Panc1 (cell line): Measurements from ENCODE around the gene KRTCAP2. TPM values are rescaled to one million over a fixed set of nuclear protein-coding genes. Genes with fewer than 3 reads are reported as not detected.
"Not testable (repeated sequence)": the region's sequence is repeated elsewhere in the genome, so short reads cannot be mapped to it uniquely, and the experiment has no call there.

Experiments used
- ATAC-seq: fragments of 200-7000 bp; cut with Tn5 transposase; 2 replicates; pipeline ENCODE4 v1.9.1; 2020; ENCODE audit warnings: mild to moderate bottlenecking, moderate library complexity
- BruUV-seq: library from RNA; stranded (reverse); fragments of 400-500 nt; replicated peaks from 2 replicates; lab custom pipeline; 2021; lab: Mats Ljungman, UMichigan
- CTCF ChIA-PET: fragments of 300-600 bp; sonication (Branson Sonifier 250); formaldehyde crosslinking; loops from one replicate; lab custom pipeline; 2022; ENCODE audit warnings: antibody characterized with exemption; lab: Charles Lee
- POLR2A ChIA-PET: fragments of 300-600 bp; sonication (Branson Sonifier 250); formaldehyde crosslinking; loops from one replicate; lab custom pipeline; 2022; ENCODE audit warnings: antibody characterized with exemption; lab: Charles Lee
- DNase-seq: peaks from one replicate; pipeline ENCODE4 v3.0.0-alpha.2; 2010; ENCODE audit warnings: low read depth, low spot score
- H3K27ac ChIP-seq: 2 replicates; pipeline ENCODE4 v1.5.1; 2011; ENCODE audit warnings: mild to moderate bottlenecking, low read length, inconsistent platforms
- H3K27me3 ChIP-seq: fragments of 200-500 bp; sonication (Bioruptor generic); 2 replicates; pipeline ENCODE4 v1.6.0; 2014; ENCODE audit warnings: low read length, inconsistent platforms; ENCODE audit not compliant: control insufficient read depth, insufficient read depth
- H3K36me3 ChIP-seq: fragments of 200-500 bp; sonication (Bioruptor generic); 2 replicates; pipeline ENCODE4 v1.5.1; 2014; ENCODE audit warnings: inconsistent platforms, mild to moderate bottlenecking, low read length, moderate library complexity; ENCODE audit not compliant: control insufficient read depth, insufficient read depth
- H3K4me1 ChIP-seq: 2 replicates; pipeline ENCODE4 v1.5.1; 2011; ENCODE audit warnings: inconsistent platforms, mild to moderate bottlenecking, low read length, moderate library complexity; ENCODE audit not compliant: control insufficient read depth, insufficient read depth
- H3K4me3 ChIP-seq, 2 experiments: 2 replicates each; pipeline ENCODE4 v1.5.1; 2011 to 2012; ENCODE audit warnings: low read depth in 2 of 2, low read length in 2 of 2, mild to moderate bottlenecking in 2 of 2, inconsistent platforms in 1 of 2, moderate library complexity in 1 of 2
- H3K9me3 ChIP-seq: fragments of 200-500 bp; sonication (Bioruptor generic); 2 replicates; pipeline ENCODE4 v1.5.1; 2014; ENCODE audit warnings: low read depth, mild to moderate bottlenecking, inconsistent platforms, low read length, moderate library complexity; ENCODE audit not compliant: control insufficient read depth, insufficient read depth
- POLR2AphosphoS5 ChIP-seq: IDR thresholded peaks from 2 replicates; pipeline ENCODE4 v1.6.1; 2012; ENCODE audit warnings: mild to moderate bottlenecking, low read depth, low read length, moderate library complexity
- SIN3A ChIP-seq: IDR thresholded peaks from 2 replicates; pipeline ENCODE4 v1.6.1; 2012; ENCODE audit warnings: low read depth, mild to moderate bottlenecking, low read length, moderate library complexity, borderline replicate concordance; ENCODE audit not compliant: insufficient read depth
- TCF7L2 ChIP-seq: IDR thresholded peaks from 2 replicates; pipeline ENCODE4 v1.6.1; 2011; ENCODE audit warnings: mild to moderate bottlenecking, low read depth, low read length, inconsistent platforms
- in situ Hi-C: cut with HindIII; loops from 2 replicates; pipeline ENCODE4 v1.10.0; 2016; ENCODE audit warnings: low sequenced_read_pairs, low pct_unique_long_range_greater_than_20kb
- intact Hi-C: fragments of 100-400 bp; cut with micrococcal nuclease; formaldehyde crosslinking; loops from one replicate; pipeline ENCODE4 v1.10.0; 2022; ENCODE audit not compliant: unreplicated experiment
- total RNA-seq: library from RNA; stranded (reverse); gene quantifications from one replicate; pipeline ENCODE4 v1.2.1, GENCODE V29; 2021; ENCODE audit not compliant: unreplicated experiment
- TF ChIP-seq, protein P1 (sequence below), 2 experiments: IDR thresholded peaks; 2 replicates each; pipeline ENCODE4 v1.6.1; 2011 to 2012; ENCODE audit warnings: low read depth in 2 of 2, control low read depth in 1 of 2, low read length in 1 of 2, mild to moderate bottlenecking in 1 of 2, moderate library complexity in 1 of 2; ENCODE audit not compliant: insufficient read depth in 1 of 2
- TF ChIP-seq, protein P2 (sequence below): fragments of 450-650 bp; IDR thresholded peaks from 2 replicates; pipeline ENCODE4 v1.5.1; 2017; ENCODE audit warnings: mild to moderate bottlenecking

KRTCAP2 gene
- total RNA-seq, 1 experiment from 2014 or later = 155 TPM

DNA sequence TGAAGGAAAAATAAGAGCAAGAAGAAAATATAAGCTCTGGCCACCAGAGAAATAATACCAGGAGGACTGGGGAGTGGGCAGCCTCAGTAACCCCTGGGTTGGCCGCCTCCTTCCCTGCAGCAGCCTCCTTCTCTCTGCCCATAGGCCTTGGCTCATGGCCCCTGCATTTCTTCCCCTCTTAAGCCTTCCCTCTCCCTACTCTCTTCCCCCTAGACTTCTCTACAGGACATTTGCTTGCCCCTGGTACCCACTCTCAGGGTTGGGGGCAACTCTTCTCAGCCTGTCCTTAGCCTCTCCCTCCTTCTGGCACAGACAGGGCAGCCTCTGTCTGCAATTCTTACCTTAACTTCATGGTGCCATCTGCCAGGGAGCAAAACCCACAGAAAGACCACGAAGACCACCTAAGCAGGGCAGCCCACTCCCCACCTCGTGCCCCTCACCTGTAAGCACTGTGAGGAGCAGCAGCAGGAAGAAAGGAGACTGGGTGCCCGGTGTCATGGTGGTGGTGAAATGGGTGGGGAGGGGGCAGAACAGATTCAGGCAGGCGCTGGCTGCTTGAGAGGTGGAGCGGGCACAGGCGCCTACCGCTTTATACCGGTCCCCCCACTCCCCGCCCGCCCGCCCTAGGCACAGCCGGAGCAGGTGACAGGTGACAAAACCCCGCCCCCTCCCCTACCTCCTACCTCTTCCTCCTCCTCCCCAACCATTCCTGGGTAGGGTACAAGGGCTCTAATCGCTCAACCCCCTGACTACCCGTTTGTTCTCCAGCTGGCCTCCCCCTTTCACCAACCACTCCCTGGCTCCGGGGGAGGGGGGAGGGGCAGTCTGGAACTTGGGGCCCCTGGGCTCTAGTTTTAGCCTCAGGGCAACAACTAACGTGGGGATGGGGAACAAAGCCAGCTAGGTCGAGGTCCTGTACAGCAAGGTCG, 19.5 kb upstream of the KRTCAP2 start:
- Histone ChIP-seq H3K36me3 (no peaks in the 10 kb centered on the region; the same call in 1 of the 2 replicates), H3K4me1 (peaks cover 24% of the 10 kb centered on the region), H3K4me3 (peak overlapping the region; percentile 64 to 96), H3K27ac (peak overlapping the region; percentile 97), H3K27me3 (no peaks in the 10 kb centered on the region), H3K9me3 (no peaks in the 10 kb centered on the region)
- in situ Hi-C loops (no loop called here), intact Hi-C loops (no loop called here)
- TF ChIP-seq, protein P1, sequence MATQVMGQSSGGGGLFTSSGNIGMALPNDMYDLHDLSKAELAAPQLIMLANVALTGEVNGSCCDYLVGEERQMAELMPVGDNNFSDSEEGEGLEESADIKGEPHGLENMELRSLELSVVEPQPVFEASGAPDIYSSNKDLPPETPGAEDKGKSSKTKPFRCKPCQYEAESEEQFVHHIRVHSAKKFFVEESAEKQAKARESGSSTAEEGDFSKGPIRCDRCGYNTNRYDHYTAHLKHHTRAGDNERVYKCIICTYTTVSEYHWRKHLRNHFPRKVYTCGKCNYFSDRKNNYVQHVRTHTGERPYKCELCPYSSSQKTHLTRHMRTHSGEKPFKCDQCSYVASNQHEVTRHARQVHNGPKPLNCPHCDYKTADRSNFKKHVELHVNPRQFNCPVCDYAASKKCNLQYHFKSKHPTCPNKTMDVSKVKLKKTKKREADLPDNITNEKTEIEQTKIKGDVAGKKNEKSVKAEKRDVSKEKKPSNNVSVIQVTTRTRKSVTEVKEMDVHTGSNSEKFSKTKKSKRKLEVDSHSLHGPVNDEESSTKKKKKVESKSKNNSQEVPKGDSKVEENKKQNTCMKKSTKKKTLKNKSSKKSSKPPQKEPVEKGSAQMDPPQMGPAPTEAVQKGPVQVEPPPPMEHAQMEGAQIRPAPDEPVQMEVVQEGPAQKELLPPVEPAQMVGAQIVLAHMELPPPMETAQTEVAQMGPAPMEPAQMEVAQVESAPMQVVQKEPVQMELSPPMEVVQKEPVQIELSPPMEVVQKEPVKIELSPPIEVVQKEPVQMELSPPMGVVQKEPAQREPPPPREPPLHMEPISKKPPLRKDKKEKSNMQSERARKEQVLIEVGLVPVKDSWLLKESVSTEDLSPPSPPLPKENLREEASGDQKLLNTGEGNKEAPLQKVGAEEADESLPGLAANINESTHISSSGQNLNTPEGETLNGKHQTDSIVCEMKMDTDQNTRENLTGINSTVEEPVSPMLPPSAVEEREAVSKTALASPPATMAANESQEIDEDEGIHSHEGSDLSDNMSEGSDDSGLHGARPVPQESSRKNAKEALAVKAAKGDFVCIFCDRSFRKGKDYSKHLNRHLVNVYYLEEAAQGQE (IDR thresholded peaks at IDR 0.05; ENCODE audit: insufficient read depth in 1 of 2, low read depth in 2 of 2, low read length in 1 of 2) = no peak
- ATAC-seq (no peak), DNase-seq (no peak)
- CTCF ChIA-PET = interaction anchor here (0.8 to 3.0 kb wide), 7 partner anchors 14 to 107 kb away, joined by 3 to 14 read pairs (median 5); partner anchors contain the start of genes KRTCAP2 and MTX1
- no TSS peak for BruUV-seq
- POLR2A ChIA-PET = interaction anchor here (0.6 to 2.6 kb wide), 3 partner anchors 15 to 62 kb away, joined by 5 to 18 read pairs (median 11); partner anchors contain the start of genes KRTCAP2, MTX1, THBS3 and TRIM46

DNA sequence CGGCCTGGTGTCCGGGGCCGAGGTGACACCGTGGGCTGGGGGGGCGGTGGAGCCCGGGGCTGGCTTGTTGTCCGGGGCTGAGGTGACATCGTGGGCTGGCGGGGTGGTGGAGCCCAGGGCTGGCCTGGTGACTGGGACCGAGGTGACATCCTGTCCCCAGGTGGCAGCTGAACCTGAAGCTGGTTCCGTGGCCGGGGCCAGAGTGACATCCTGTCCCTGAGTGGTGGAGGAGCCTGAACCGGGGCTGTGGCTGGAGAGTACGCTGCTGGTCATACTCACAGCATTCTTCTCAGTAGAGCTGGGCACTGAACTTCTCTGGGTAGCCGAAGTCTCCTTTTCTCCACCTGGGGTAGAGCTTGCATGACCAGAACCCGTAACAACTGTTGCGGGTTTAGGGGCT, 18.8 kb upstream of the KRTCAP2 start:
- no TSS peak for BruUV-seq
- Histone ChIP-seq H3K36me3 (no peaks in the 10 kb centered on the region; the same call in 1 of the 2 replicates), H3K27me3 (no peaks in the 10 kb centered on the region), H3K9me3 (no peaks in the 10 kb centered on the region), H3K4me3 (no peak overlapping the region), H3K4me1 (peaks cover 22% of the 10 kb centered on the region), H3K27ac (peak overlapping the region; percentile 1; the same call in 1 of the 2 replicates)
- TF ChIP-seq TCF7L2 (no peak), POLR2AphosphoS5 (no peak), SIN3A (no peak)
- TF ChIP-seq, protein P1 (IDR thresholded peaks at IDR 0.05; ENCODE audit: insufficient read depth in 1 of 2, low read depth in 2 of 2, low read length in 1 of 2) = no peak
- TF ChIP-seq, protein P2, sequence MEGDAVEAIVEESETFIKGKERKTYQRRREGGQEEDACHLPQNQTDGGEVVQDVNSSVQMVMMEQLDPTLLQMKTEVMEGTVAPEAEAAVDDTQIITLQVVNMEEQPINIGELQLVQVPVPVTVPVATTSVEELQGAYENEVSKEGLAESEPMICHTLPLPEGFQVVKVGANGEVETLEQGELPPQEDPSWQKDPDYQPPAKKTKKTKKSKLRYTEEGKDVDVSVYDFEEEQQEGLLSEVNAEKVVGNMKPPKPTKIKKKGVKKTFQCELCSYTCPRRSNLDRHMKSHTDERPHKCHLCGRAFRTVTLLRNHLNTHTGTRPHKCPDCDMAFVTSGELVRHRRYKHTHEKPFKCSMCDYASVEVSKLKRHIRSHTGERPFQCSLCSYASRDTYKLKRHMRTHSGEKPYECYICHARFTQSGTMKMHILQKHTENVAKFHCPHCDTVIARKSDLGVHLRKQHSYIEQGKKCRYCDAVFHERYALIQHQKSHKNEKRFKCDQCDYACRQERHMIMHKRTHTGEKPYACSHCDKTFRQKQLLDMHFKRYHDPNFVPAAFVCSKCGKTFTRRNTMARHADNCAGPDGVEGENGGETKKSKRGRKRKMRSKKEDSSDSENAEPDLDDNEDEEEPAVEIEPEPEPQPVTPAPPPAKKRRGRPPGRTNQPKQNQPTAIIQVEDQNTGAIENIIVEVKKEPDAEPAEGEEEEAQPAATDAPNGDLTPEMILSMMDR = no peak
- no peak for DNase-seq
- intact Hi-C loops (no loop called here), in situ Hi-C loops (no loop called here)
- ATAC-seq = no peak
- ChIA-PET CTCF (interaction anchor here (3.0 kb wide), 1 partner anchor 16 kb away, joined by 14 read pairs; no protein-coding TSS in a partner anchor), POLR2A (no interaction called here)

DNA sequence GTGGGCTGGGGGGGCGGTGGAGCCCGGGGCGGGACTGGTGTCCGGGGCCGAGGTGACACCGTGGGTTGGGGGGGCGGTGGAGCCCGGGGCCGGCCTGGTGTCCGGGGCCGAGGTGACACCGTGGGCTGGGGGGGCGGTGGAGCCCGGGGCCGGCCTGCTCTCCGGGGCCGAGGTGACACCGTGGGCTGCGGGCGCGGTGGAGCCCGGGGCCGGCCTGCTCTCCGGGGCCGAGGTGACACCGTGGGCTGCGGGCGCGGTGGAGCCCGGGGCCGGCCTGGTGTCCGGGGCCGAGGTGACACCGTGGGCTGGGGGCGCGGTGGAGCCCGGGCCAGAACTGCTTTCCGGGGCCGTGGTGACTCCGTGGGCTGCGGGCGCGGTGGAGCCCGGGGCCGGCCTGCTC, 16.8 kb upstream of the KRTCAP2 start:
- ATAC-seq, H3K9me3 ChIP-seq, BruUV-seq, H3K27ac ChIP-seq, H3K4me3 ChIP-seq, in situ Hi-C loops, CTCF ChIA-PET, intact Hi-C loops, H3K27me3 ChIP-seq, H3K36me3 ChIP-seq, POLR2A ChIA-PET, DNase-seq: not testable (repeated sequence)
- peaks cover 16% of the 10 kb centered on the region for H3K4me1 ChIP-seq
